ENCODE measurements around the gene KIF1A.

Gene KIF1A

GRCh38 chr2:240719676-240720545, 100.1 kb downstream of the KIF1A start:
- no peak for DNase-seq (ENCODE audit: low read depth)

- DNase-seq (ENCODE audit: low read depth): no peak
These were observed 101.0 kb downstream of the KIF1A start for GRCh38 chr2:240718896-240719490.

- DNase-seq (ENCODE audit: low read depth): no peak
These were observed 102.1 kb downstream of the KIF1A start for GRCh38 chr2:240717681-240718581.

- no peak for DNase-seq (ENCODE audit: low read depth)
These were observed 102.8 kb downstream of the KIF1A start for GRCh38 chr2:240717181-240717641.

- no peak for DNase-seq (ENCODE audit: low read depth)
These were observed 103.8 kb downstream of the KIF1A start for GRCh38 chr2:240716130-240716798.

- no peak for DNase-seq (ENCODE audit: low read depth)
These were observed 105.0 kb downstream of the KIF1A start for GRCh38 chr2:240714747-240715725.

- DNase-seq (ENCODE audit: low read depth): no peak
These were observed 105.9 kb downstream of the KIF1A start for GRCh38 chr2:240713928-240714746.

GRCh38 chr2:240713071-240713927, 106.7 kb downstream of the KIF1A start:
- no peak for DNase-seq (ENCODE audit: low read depth)

- DNase-seq (ENCODE audit: low read depth): no peak
These were observed 107.9 kb downstream of the KIF1A start for GRCh38 chr2:240712121-240712520.

- DNase-seq (ENCODE audit: low read depth): no peak
These were observed 108.3 kb downstream of the KIF1A start for GRCh38 chr2:240711701-240712100.

GRCh38 chr2:240711296-240711695, 108.7 kb downstream of the KIF1A start:
- DNase-seq (ENCODE audit: low read depth): no peak

- DNase-seq (ENCODE audit: low read depth): no peak
These were observed 111.6 kb downstream of the KIF1A start for GRCh38 chr2:240708457-240708856.

- no peak for DNase-seq (ENCODE audit: low read depth)
These were observed 112.2 kb downstream of the KIF1A start for GRCh38 chr2:240707821-240708220.

GRCh38 chr2:240707043-240707756, 112.8 kb downstream of the KIF1A start:
- no peak for DNase-seq (ENCODE audit: low read depth)

- no peak for DNase-seq (ENCODE audit: low read depth)
These were observed 114.7 kb downstream of the KIF1A start for GRCh38 chr2:240705204-240705791.

- DNase-seq (ENCODE audit: low read depth): no peak
These were observed 115.4 kb downstream of the KIF1A start for GRCh38 chr2:240704651-240705050.

Measured in stimulated activated CD8-positive, alpha-beta memory T cell treated with anti-CD3 and anti-CD28 coated beads, Interleukin-15, amount 100 ng/mL, for 1 hour (primary cell).